SJCRH30 (cell line): ENCODE data around the gene ANLN. TPM values are rescaled to one million over a fixed set of nuclear protein-coding genes. Genes with fewer than 3 reads are reported as not detected.

Experiments used
- DNase-seq, 2 experiments: peaks; one replicate each; pipeline ENCODE4 v3.0.0-alpha.2; 2015 to 2020
- H3K27ac ChIP-seq: fragments of 250-450 bp; sonication (Bioruptor Pico); 2 replicates; pipeline ENCODE4 v1.5.1; 2020; ENCODE audit warnings: mild to moderate bottlenecking, moderate library complexity
- H3K27me3 ChIP-seq: fragments of 250-450 bp; sonication (Bioruptor Pico); 2 replicates; pipeline ENCODE4 v1.5.1; 2020; ENCODE audit warnings: mild to moderate bottlenecking, moderate library complexity
- H3K36me3 ChIP-seq: fragments of 250-450 bp; sonication (Bioruptor Pico); 2 replicates; pipeline ENCODE4 v1.5.1; 2020; ENCODE audit warnings: mild to moderate bottlenecking, moderate library complexity
- H3K4me1 ChIP-seq: fragments of 250-450 bp; sonication (Bioruptor Pico); 2 replicates; pipeline ENCODE4 v1.5.1; 2020; ENCODE audit warnings: mild to moderate bottlenecking, moderate library complexity
- H3K4me3 ChIP-seq: fragments of 250-450 bp; sonication (Bioruptor Pico); 2 replicates; pipeline ENCODE4 v1.5.1; 2020; ENCODE audit warnings: mild to moderate bottlenecking, moderate library complexity
- H3K9me3 ChIP-seq: fragments of 250-450 bp; sonication (Bioruptor Pico); replicated peaks from 2 replicates; pipeline ENCODE4 v1.5.1; 2020; ENCODE audit warnings: mild to moderate bottlenecking, moderate library complexity
- total RNA-seq: library from RNA; depleted of rRNA; stranded (reverse); fragments of >200 nt; shearing (Covaris generic); gene quantifications from 2 replicates; pipeline ENCODE4 v1.2.3, GENCODE V29; 2014

The ANLN gene
- total RNA-seq, 1 experiment from 2014 or later: 215 TPM

GRCh38 chr7:36409180-36409579 is 19.5 kb downstream of the ANLN start:
- no peaks in the 10 kb centered on the region for H3K9me3 ChIP-seq
- peaks cover 96% of the 10 kb centered on the region for H3K36me3 ChIP-seq

DNA sequence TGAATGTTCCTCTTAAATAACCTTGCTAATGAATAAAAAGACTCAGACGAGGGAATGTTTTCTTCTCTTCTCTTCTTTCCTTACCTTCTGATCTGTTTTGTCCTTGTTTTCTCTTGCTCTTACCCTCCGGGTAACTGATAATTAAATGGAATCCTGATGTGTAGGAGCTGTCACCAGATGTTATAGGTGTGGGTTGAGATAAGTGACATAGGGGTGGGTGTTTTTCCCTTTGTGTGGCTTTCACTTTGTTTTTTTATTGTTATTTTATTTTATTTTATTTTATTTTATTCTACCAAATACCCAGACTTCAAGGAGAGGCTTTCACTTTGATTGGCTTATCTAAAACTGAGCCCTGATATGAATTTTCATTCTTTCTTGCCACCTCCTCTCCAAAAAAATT is 25.5 kb downstream of the ANLN start:
- Histone ChIP-seq H3K27ac (no peak overlapping the region), H3K4me3 (no peak overlapping the region), H3K9me3 (no peaks in the 10 kb centered on the region; the same call in 1 of the 2 replicates), H3K4me1 (no peaks in the 10 kb centered on the region), H3K36me3 (peaks cover 91% of the 10 kb centered on the region), H3K27me3 (no peaks in the 10 kb centered on the region)
- no peak for DNase-seq

More at GRCh38 chr7:36409180-36409579, 19.5 kb downstream of the ANLN start:
- no peak for DNase-seq
- H3K27me3 ChIP-seq: no peaks in the 10 kb centered on the region
- no peaks in the 10 kb centered on the region for H3K4me1 ChIP-seq
- H3K27ac ChIP-seq: no peak overlapping the region
- H3K4me3 ChIP-seq: no peak overlapping the region

GRCh38 chr7:36416251-36416650 is 26.6 kb downstream of the ANLN start:
- Histone ChIP-seq H3K4me1 (no peaks in the 10 kb centered on the region), H3K27ac (no peak overlapping the region), H3K36me3 (peaks cover 91% of the 10 kb centered on the region), H3K27me3 (no peaks in the 10 kb centered on the region), H3K4me3 (no peak overlapping the region), H3K9me3 (no peaks in the 10 kb centered on the region; the same call in 1 of the 2 replicates)
- no peak for DNase-seq

DNA sequence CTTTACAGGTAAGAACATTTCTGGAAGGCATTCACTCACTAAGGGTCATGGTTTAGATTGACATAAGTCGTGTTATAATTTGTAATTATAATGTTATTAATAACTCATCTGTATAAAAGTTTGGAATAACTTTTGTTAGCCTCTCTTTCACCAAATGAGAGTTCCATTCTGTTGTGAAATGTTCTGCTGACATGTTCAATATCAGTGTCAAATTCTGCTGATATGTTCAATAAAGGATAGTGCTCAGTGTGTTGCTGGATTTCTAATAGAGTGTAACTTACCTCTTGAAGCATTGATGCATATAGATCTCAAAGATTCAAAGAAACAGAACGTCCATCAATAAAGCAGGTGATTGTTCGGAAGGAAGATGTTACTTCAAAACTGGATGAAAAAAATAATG is 30.6 kb downstream of the ANLN start:
- H3K27ac ChIP-seq: no peak overlapping the region
- no peaks in the 10 kb centered on the region for H3K27me3 ChIP-seq
- H3K36me3 ChIP-seq: peaks cover 94% of the 10 kb centered on the region
- no peaks in the 10 kb centered on the region; the same call in 1 of the 2 replicates for H3K9me3 ChIP-seq
- no peak for DNase-seq
- no peaks in the 10 kb centered on the region; the same call in 1 of the 2 replicates for H3K4me1 ChIP-seq
- H3K4me3 ChIP-seq: no peak overlapping the region

- no peak for DNase-seq
- Histone ChIP-seq H3K9me3 (no peaks in the 10 kb centered on the region; the same call in 1 of the 2 replicates), H3K36me3 (peaks cover 94% of the 10 kb centered on the region), H3K27me3 (no peaks in the 10 kb centered on the region), H3K4me1 (no peaks in the 10 kb centered on the region; the same call in 1 of the 2 replicates), H3K4me3 (no peak overlapping the region), H3K27ac (no peak overlapping the region)
Measured at GRCh38 chr7:36422072-36422471, 32.4 kb downstream of the ANLN start.

- no peaks in the 10 kb centered on the region for H3K27me3 ChIP-seq
- no peak for DNase-seq
- peaks cover 97% of the 10 kb centered on the region for H3K36me3 ChIP-seq
- H3K27ac ChIP-seq: no peak overlapping the region
- H3K9me3 ChIP-seq: no peaks in the 10 kb centered on the region; the same call in 1 of the 2 replicates
- no peak overlapping the region for H3K4me3 ChIP-seq
- no peaks in the 10 kb centered on the region; the same call in 1 of the 2 replicates for H3K4me1 ChIP-seq
Measured at GRCh38 chr7:36423633-36424032, 34.0 kb downstream of the ANLN start.

DNA sequence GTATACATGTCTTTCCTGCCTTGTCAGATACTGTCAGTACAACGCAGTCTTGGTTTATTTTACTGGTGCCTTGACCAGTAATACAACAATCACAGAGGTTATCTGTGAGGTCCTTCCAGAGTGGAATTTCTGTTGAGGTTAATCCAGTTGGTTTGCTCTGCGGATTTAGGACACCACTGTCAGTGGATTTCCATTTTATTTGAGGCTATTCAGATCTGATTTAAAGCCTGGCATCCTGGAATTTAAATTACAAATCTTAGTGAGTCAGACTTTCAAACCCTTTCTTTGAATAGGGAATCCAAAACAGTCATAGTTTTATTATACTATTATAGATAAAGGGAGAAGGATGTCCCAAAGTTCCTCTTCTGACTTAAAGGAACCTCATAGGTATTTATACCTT is 40.5 kb downstream of the ANLN start:
- no peaks in the 10 kb centered on the region for H3K9me3 ChIP-seq
- no peaks in the 10 kb centered on the region for H3K27me3 ChIP-seq
- H3K27ac ChIP-seq: no peak overlapping the region
- no peak for DNase-seq
- no peak overlapping the region for H3K4me3 ChIP-seq
- peaks cover 96% of the 10 kb centered on the region for H3K36me3 ChIP-seq
- H3K4me1 ChIP-seq: no peaks in the 10 kb centered on the region

GRCh38 chr7:36430881-36431280 is 41.2 kb downstream of the ANLN start:
- Histone ChIP-seq H3K9me3 (no peaks in the 10 kb centered on the region), H3K4me1 (no peaks in the 10 kb centered on the region), H3K36me3 (peaks cover 93% of the 10 kb centered on the region), H3K27ac (no peak overlapping the region), H3K4me3 (no peak overlapping the region), H3K27me3 (no peaks in the 10 kb centered on the region)
- DNase-seq: no peak

DNA sequence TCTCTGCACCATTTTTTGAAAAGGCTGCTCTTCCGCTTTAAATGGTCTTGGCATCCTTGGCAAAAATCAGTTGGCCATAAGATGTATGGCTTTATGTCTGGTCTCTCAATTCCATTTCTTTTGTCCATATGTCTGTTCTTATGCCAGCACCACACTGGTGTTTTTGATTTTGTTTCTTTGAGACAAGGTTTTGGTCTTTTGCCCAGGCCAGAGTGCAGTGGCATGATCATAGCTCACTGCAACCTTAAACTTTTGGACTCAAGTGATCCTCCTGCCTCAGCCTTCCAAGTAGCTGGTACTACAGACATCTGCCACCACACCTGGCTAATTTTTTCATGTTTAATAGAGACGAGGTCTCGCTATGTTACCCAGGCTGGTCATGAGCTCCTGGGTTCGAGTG is 48.5 kb downstream of the ANLN start:
- Histone ChIP-seq H3K4me1 (no peaks in the 10 kb centered on the region), H3K9me3 (no peaks in the 10 kb centered on the region), H3K27ac (no peak overlapping the region), H3K4me3 (no peak overlapping the region), H3K36me3 (peaks cover 89% of the 10 kb centered on the region), H3K27me3 (no peaks in the 10 kb centered on the region)
- DNase-seq: no peak

DNA sequence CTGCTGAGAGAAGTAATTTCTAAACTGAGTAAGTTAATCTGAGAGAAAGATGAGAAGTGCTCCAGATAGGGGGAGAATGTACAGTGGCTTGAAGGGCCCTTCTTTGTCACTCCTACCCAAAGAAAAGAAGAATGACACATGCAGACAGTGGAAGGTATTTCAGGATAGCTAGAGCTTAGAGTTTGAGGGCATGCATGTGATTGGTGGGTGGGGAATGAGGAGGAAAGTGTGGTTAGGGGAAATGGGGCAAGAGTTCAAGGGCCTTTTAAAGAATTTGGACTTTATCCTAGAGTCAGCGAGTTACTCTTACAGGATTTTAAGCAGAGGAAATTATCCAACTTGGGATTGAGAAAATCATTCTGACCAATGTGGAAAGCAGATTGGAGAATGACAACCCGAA is 50.0 kb downstream of the ANLN start:
- Histone ChIP-seq H3K9me3 (no peaks in the 10 kb centered on the region), H3K27me3 (no peaks in the 10 kb centered on the region), H3K36me3 (peaks cover 87% of the 10 kb centered on the region), H3K4me3 (no peak overlapping the region), H3K4me1 (no peaks in the 10 kb centered on the region), H3K27ac (no peak overlapping the region)
- no peak for DNase-seq

GRCh38 chr7:36440880-36441279 is 51.2 kb downstream of the ANLN start:
- Histone ChIP-seq H3K27ac (no peak overlapping the region), H3K36me3 (peaks cover 89% of the 10 kb centered on the region), H3K9me3 (no peaks in the 10 kb centered on the region), H3K4me3 (no peak overlapping the region), H3K27me3 (no peaks in the 10 kb centered on the region), H3K4me1 (no peaks in the 10 kb centered on the region)
- DNase-seq: peak in 1 of 2 experiments; percentile 29

DNA sequence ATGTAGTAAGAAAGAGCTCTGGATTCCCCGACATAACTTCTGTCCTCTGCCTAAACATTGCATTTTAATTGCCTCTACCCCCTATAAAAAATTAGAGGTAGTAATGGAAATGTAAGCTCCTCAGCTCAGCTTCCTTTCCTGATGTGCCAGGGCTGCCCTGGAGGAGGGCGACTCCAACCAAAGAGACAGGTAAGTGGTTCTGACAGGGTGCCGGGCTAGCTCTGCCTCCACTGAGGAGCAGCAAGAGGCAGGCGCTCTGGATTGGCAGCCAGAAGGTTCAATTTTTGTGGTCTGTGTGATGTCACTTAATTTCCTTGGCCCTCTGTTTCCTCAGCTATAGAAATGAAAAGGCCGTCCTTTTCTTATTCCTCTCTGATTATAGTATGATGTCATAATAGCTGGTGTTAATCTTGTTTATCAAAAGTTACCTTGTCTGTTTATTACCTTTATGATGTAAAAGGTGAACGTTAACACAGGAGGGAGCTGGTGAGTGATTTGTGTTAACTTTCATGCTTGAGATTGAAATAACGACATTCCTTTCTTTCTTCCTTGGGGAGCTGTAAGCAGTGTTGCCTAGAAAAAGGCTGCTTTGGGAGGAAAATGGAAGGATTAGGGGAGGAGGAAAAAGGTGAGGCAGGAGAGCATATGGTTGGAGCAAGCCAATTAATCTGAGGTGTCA is 51.8 kb downstream of the ANLN start:
- Histone ChIP-seq H3K9me3 (no peaks in the 10 kb centered on the region), H3K27ac (no peak overlapping the region), H3K4me3 (no peak overlapping the region), H3K27me3 (no peaks in the 10 kb centered on the region), H3K36me3 (peaks cover 89% of the 10 kb centered on the region), H3K4me1 (no peaks in the 10 kb centered on the region)
- no peak for DNase-seq

DNA sequence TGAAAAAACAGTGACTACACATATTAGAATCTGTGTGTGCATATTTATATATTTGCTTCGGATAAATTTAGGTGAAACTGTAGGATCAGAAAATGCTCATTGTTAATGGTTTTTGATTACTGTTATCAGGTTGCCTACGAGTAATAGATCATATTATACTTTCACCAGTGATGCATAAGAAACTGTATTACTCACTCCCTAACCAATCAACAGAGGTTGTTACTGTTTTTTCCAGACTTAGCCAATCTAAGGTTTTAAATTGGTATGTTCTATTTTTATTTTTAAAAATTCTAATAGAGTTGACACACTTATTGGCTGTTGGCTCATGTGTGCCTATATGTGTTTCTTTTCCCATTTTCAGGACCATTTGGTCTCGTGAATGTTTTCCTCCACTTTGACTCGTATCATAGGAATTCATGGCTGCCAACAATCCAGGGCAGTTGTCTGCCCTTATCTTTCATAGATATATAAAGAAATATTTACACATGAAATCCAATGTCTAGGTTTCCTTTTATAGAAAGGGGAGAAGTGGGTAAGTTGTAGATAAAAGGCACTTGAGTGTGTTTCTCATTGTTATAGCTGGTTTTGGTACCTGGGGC is 59.2 kb downstream of the ANLN start:
- H3K4me1 ChIP-seq: no peaks in the 10 kb centered on the region
- H3K27me3 ChIP-seq: no peaks in the 10 kb centered on the region
- no peak overlapping the region for H3K27ac ChIP-seq
- peaks cover 92% of the 10 kb centered on the region for H3K36me3 ChIP-seq
- no peak overlapping the region for H3K4me3 ChIP-seq
- no peak for DNase-seq
- no peaks in the 10 kb centered on the region for H3K9me3 ChIP-seq

- H3K9me3 ChIP-seq: no peaks in the 10 kb centered on the region
- no peak overlapping the region for H3K27ac ChIP-seq
- H3K27me3 ChIP-seq: no peaks in the 10 kb centered on the region
- no peak overlapping the region for H3K4me3 ChIP-seq
- H3K4me1 ChIP-seq: no peaks in the 10 kb centered on the region
- DNase-seq: no peak
- H3K36me3 ChIP-seq: peaks cover 94% of the 10 kb centered on the region
Measured at GRCh38 chr7:36449685-36450084, 60.0 kb downstream of the ANLN start.

DNA sequence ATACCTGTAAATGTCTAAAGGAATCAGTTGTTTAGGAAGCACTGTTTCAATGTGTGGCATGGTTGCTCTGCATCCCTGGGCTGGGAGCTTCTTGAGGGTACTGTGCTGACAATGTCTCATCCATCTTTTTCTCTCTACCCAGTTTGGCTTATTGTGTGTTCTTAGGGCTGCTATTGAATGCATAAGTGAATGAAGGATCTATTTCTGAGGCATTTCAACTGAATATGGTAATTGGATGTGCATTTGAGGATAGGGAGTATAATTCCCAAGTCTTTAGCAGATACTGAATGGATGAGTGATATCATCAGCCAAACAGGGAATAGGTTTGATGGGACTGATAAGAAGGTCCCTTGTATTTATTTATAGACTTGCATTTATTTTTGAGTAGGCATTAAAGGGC is 64.1 kb downstream of the ANLN start:
- H3K27me3 ChIP-seq: no peaks in the 10 kb centered on the region
- H3K9me3 ChIP-seq: no peaks in the 10 kb centered on the region
- DNase-seq: no peak
- H3K27ac ChIP-seq: no peak overlapping the region
- peaks cover 62% of the 10 kb centered on the region for H3K36me3 ChIP-seq
- no peak overlapping the region for H3K4me3 ChIP-seq
- H3K4me1 ChIP-seq: no peaks in the 10 kb centered on the region

- no peaks in the 10 kb centered on the region for H3K9me3 ChIP-seq
- no peaks in the 10 kb centered on the region for H3K27me3 ChIP-seq
- no peak overlapping the region for H3K27ac ChIP-seq
- no peak for DNase-seq
- no peaks in the 10 kb centered on the region for H3K4me1 ChIP-seq
- no peak overlapping the region for H3K4me3 ChIP-seq
- H3K36me3 ChIP-seq: peaks cover 43% of the 10 kb centered on the region
Measured at GRCh38 chr7:36455646-36456045, 66.0 kb downstream of the ANLN start.
